ENCODE results near the gene ACOX3.

- no peak for TF ChIP-seq CTCF (conservative IDR thresholded peaks at IDR 0.05; ENCODE audit: low read length)
- TF ChIP-seq EZH2phosphoT487 (IDR thresholded peaks at IDR 0.05; ENCODE audit: borderline replicate concordance, low read depth, low read length): no peak
Observed at GRCh38 chr4:8353912-8354453, 86.5 kb downstream of the ACOX3 start.

Measured in OCI-LY7 (cell line).